PC-9 (cell line): ENCODE data around the gene FBXW7. TPM values are rescaled to one million over a fixed set of nuclear protein-coding genes. Genes with fewer than 3 reads are reported as not detected.
A peak's percentile ranks its signal among the peaks of the same experiment; 100 is the strongest.

Experiments
- BruUV-seq: library from RNA; stranded (reverse); fragments of 400-500 nt; replicated peaks from 2 replicates; lab custom pipeline; 2021; lab: Mats Ljungman, UMichigan
- CTCF ChIA-PET: fragments of 300-600 bp; sonication (Branson Sonifier 250); formaldehyde crosslinking; loops from one replicate; lab custom pipeline; 2022; ENCODE audit warnings: antibody characterized with exemption; lab: Charles Lee
- POLR2A ChIA-PET: fragments of 300-600 bp; sonication (Branson Sonifier 250); formaldehyde crosslinking; loops from one replicate; lab custom pipeline; 2022; ENCODE audit warnings: antibody characterized with exemption; ENCODE audit not compliant: unreplicated experiment; lab: Charles Lee
- DNase-seq, 2 experiments: peaks; one replicate each; pipeline versions ENCODE4 v3.0.0 to v3.0.0-alpha.2; 2015 to 2022; ENCODE audit warnings: mixed read lengths in 1 of 2
- H2AFZ ChIP-seq: fragments of 200-600 bp; sonication (generic); 2 replicates; pipeline ENCODE4 v1.8.1; 2017; ENCODE audit warnings: antibody characterized with exemption
- H3F3A ChIP-seq: fragments of 200-600 bp; sonication (generic); 2 replicates; pipeline ENCODE4 v1.8.1; 2017; ENCODE audit warnings: antibody characterized with exemption, mild to moderate bottlenecking, low read depth; ENCODE audit not compliant: insufficient read depth
- H3K27ac ChIP-seq: fragments of 200-600 bp; sonication (generic); 2 replicates; pipeline ENCODE4 v1.6.1; 2016; ENCODE audit warnings: mixed run types
- H3K27me3 ChIP-seq: fragments of 200-600 bp; sonication (generic); 2 replicates; pipeline ENCODE4 v1.6.1; 2016; ENCODE audit warnings: low read depth, mixed run types; ENCODE audit not compliant: insufficient read depth
- H3K36me3 ChIP-seq: fragments of 200-600 bp; sonication (generic); 2 replicates; pipeline ENCODE4 v1.6.1; 2016; ENCODE audit warnings: low read depth, mixed run types
- H3K4me1 ChIP-seq: fragments of 200-600 bp; sonication (generic); replicated peaks from 2 replicates; pipeline ENCODE4 v1.6.1; 2016; ENCODE audit warnings: mixed run types; ENCODE audit not compliant: insufficient read depth
- H3K4me2 ChIP-seq: fragments of 200-600 bp; sonication (generic); 2 replicates; pipeline ENCODE4 v1.6.1; 2017; ENCODE audit warnings: mixed run types
- H3K4me3 ChIP-seq: fragments of 200-600 bp; sonication (generic); 2 replicates; pipeline ENCODE4 v1.6.1; 2016; ENCODE audit warnings: mixed run types
- H3K79me2 ChIP-seq: fragments of 200-600 bp; sonication (generic); 2 replicates; pipeline ENCODE4 v1.6.1; 2017; ENCODE audit warnings: low read depth, mixed run types
- H3K9me2 ChIP-seq: fragments of 200-600 bp; sonication (generic); 2 replicates; pipeline ENCODE4 v1.8.1; 2017; ENCODE audit warnings: mild to moderate bottlenecking; ENCODE audit not compliant: insufficient read depth
- H3K9me3 ChIP-seq: fragments of 200-600 bp; sonication (generic); 2 replicates; pipeline ENCODE4 v1.8.1; 2016; ENCODE audit warnings: low read depth; ENCODE audit not compliant: insufficient read depth
- H4K20me1 ChIP-seq: fragments of 200-600 bp; sonication (generic); 2 replicates; pipeline ENCODE4 v1.8.1; 2017; ENCODE audit not compliant: insufficient read depth
- CTCF ChIP-seq: fragments of 200-600 bp; sonication (generic); conservative IDR thresholded peaks from 2 replicates; pipeline ENCODE4 v1.6.1; 2017; ENCODE audit warnings: mixed run types, antibody characterized with exemption, mild to moderate bottlenecking, moderate library complexity
- EZH2 ChIP-seq: fragments of 200-600 bp; sonication (generic); IDR thresholded peaks from 2 replicates; pipeline ENCODE4 v1.8.0; 2017; ENCODE audit warnings: antibody characterized with exemption, low read depth
- intact Hi-C: fragments of 100-400 bp; cut with micrococcal nuclease; formaldehyde crosslinking; loops from one replicate; pipeline ENCODE4 v1.10.0; 2022; ENCODE audit not compliant: unreplicated experiment
- total RNA-seq: library from RNA; stranded (reverse); gene quantifications from 2 replicates; pipeline ENCODE4 v1.2.3, GENCODE V29; 2021

The FBXW7 gene
- total RNA-seq, 1 experiment from 2014 or later = 30.2 TPM

GRCh38 chr4:152325831-152326230 lies 210.1 kb downstream of the FBXW7 start:
- ChIA-PET CTCF (no interaction called here), POLR2A (no interaction called here)
- Histone ChIP-seq H3K36me3 (peaks cover 10% of the 10 kb centered on the region; the same call in 1 of the 2 replicates), H3K4me3 (no peak overlapping the region), H3F3A (no peaks in the 10 kb centered on the region), H3K9me3 (no peaks in the 10 kb centered on the region), H3K79me2 (no peaks in the 10 kb centered on the region), H2AFZ (no peak overlapping the region), H3K4me1 (peaks cover 26% of the 10 kb centered on the region), H4K20me1 (no peaks in the 10 kb centered on the region), H3K4me2 (no peak overlapping the region), H3K27ac (no peak overlapping the region), H3K9me2 (no peaks in the 10 kb centered on the region), H3K27me3 (no peaks in the 10 kb centered on the region)
- TF ChIP-seq CTCF (no peak), EZH2 (no peak)
- intact Hi-C loops = loop anchor here (1.0 kb wide), 1 partner anchor 16 kb away; no protein-coding TSS in a partner anchor
- DNase-seq = peak; percentile 20 to 62
- no TSS peak for BruUV-seq

GRCh38 chr4:152323221-152323620 lies 212.7 kb downstream of the FBXW7 start:
- Histone ChIP-seq H3F3A (no peaks in the 10 kb centered on the region), H3K27me3 (no peaks in the 10 kb centered on the region), H2AFZ (no peak overlapping the region), H3K79me2 (no peaks in the 10 kb centered on the region), H3K9me3 (no peaks in the 10 kb centered on the region), H3K9me2 (no peaks in the 10 kb centered on the region), H3K4me1 (peaks cover 15% of the 10 kb centered on the region), H3K4me3 (no peak overlapping the region), H3K36me3 (peaks cover 7% of the 10 kb centered on the region; the same call in 1 of the 2 replicates), H3K27ac (no peak overlapping the region), H3K4me2 (no peak overlapping the region), H4K20me1 (no peaks in the 10 kb centered on the region)
- intact Hi-C loops = no loop called here
- no peak for DNase-seq
- CTCF ChIA-PET = no interaction called here
- no peak for TF ChIP-seq EZH2
- no peak for TF ChIP-seq CTCF
- no TSS peak for BruUV-seq
- POLR2A ChIA-PET = no interaction called here

GRCh38 chr4:152322656-152323055 lies 213.2 kb downstream of the FBXW7 start:
- POLR2A ChIA-PET = no interaction called here
- TF ChIP-seq CTCF (no peak), EZH2 (no peak)
- Histone ChIP-seq H3K4me2 (no peak overlapping the region), H3K27ac (no peak overlapping the region), H3K27me3 (no peaks in the 10 kb centered on the region), H3K79me2 (no peaks in the 10 kb centered on the region), H3K36me3 (peaks cover under 1% of the 10 kb centered on the region; the same call in 1 of the 2 replicates), H3K4me3 (no peak overlapping the region), H3F3A (no peaks in the 10 kb centered on the region), H3K4me1 (peaks cover 14% of the 10 kb centered on the region; the same call in 1 of the 2 replicates), H2AFZ (no peak overlapping the region), H3K9me2 (no peaks in the 10 kb centered on the region), H4K20me1 (no peaks in the 10 kb centered on the region), H3K9me3 (no peaks in the 10 kb centered on the region)
- intact Hi-C loops = no loop called here
- BruUV-seq = no TSS peak
- CTCF ChIA-PET = no interaction called here
- DNase-seq = no peak
